GM12878 (cell line): Measurements from ENCODE around the gene SLC2A9. TPM values are rescaled to one million over a fixed set of nuclear protein-coding genes. Genes with fewer than 3 reads are reported as not detected.

Experiments
- ATAC-seq: fragments of 200-7000 bp; cut with Tn5 transposase; 3 replicates; pipeline ENCODE4 v1.9.1; 2020; ENCODE audit warnings: mild to moderate bottlenecking, moderate library complexity
- BruUV-seq: library from RNA; stranded (reverse); fragments of 400-500 nt; replicated peaks from 2 replicates; lab custom pipeline; 2021; lab: Mats Ljungman, UMichigan
- CTCF ChIA-PET: fragments of 300-600 bp; sonication (Branson Sonifier 250); formaldehyde crosslinking; extraction: SDS; loops from one replicate; lab custom pipeline; 2021; ENCODE audit warnings: inconsistent platforms; lab: Yijun Ruan, JAX
- POLR2A ChIA-PET: fragments of 350-600 bp; formaldehyde crosslinking; extraction: SDS; loops from one replicate; lab custom pipeline; 2021; ENCODE audit warnings: inconsistent platforms; lab: Charles Lee
- RAD21 ChIA-PET: fragments of 300-600 bp; sonication (Branson Sonifier 250); formaldehyde crosslinking; loops from one replicate; lab custom pipeline; 2023; ENCODE audit warnings: antibody characterized with exemption; ENCODE audit not compliant: unreplicated experiment; lab: Charles Lee
- SMC1A ChIA-PET: fragments of 300-600 bp; sonication (Branson Sonifier 250); formaldehyde crosslinking; loops from one replicate; lab custom pipeline; 2023; ENCODE audit not compliant: unreplicated experiment, uncharacterized antibody; lab: Charles Lee
- DNase-seq: peaks from one replicate; pipeline ENCODE4 v3.0.0-alpha.2; 2011; ENCODE audit warnings: low read depth, low spot score
- FAIRE-seq: peaks from 3 replicates; lab custom pipeline; 2011; peaks lifted over from hg19 to GRCh38; lab: Jason Lieb, UNC
- H2AFZ ChIP-seq: 2 replicates; pipeline ENCODE4 v1.6.0; 2011; ENCODE audit warnings: low read depth, low read length, control low read depth; ENCODE audit not compliant: control insufficient read depth
- H3K27ac ChIP-seq: 2 replicates; pipeline ENCODE4 v1.5.1; 2011; ENCODE audit warnings: control low read depth; ENCODE audit not compliant: control insufficient read depth, insufficient read depth
- H3K27me3 ChIP-seq, 2 experiments: replicated peaks in 1 of 2; 2 replicates each; pipeline versions ENCODE4 v1.6.0 to v1.6.1; 2011; ENCODE audit warnings: low read length in 1 of 2; ENCODE audit not compliant: control insufficient read depth in 2 of 2, insufficient read depth in 2 of 2
- H3K36me3 ChIP-seq, 2 experiments: 2 replicates each; pipeline ENCODE4 v1.5.1; 2011; ENCODE audit warnings: low read length in 1 of 2; ENCODE audit not compliant: control insufficient read depth in 2 of 2, insufficient read depth in 2 of 2
- H3K4me1 ChIP-seq: 2 replicates; pipeline ENCODE4 v1.6.1; 2011; ENCODE audit warnings: mild to moderate bottlenecking, low read length, moderate library complexity, mixed read lengths; ENCODE audit not compliant: control insufficient read depth, insufficient read depth
- H3K4me2 ChIP-seq: 2 replicates; pipeline ENCODE4 v1.6.0; 2011; ENCODE audit warnings: control low read depth; ENCODE audit not compliant: control insufficient read depth, insufficient read depth
- H3K4me3 ChIP-seq: fragments of 200-600 bp; sonication (generic); 2 replicates; pipeline ENCODE4 v1.5.1; 2016
- H3K79me2 ChIP-seq: 2 replicates; pipeline ENCODE4 v1.6.0; 2011; ENCODE audit warnings: low read length; ENCODE audit not compliant: control insufficient read depth, insufficient read depth
- H3K9ac ChIP-seq: 2 replicates; pipeline ENCODE4 v1.8.0; 2011; ENCODE audit warnings: low read length, control low read depth, mixed read lengths; ENCODE audit not compliant: control insufficient read depth, insufficient read depth
- H3K9me3 ChIP-seq: replicated peaks from 3 replicates; pipeline ENCODE4 v1.5.1; 2011; ENCODE audit warnings: mild to moderate bottlenecking, low read length; ENCODE audit not compliant: control insufficient read depth, insufficient read depth
- H4K20me1 ChIP-seq: 2 replicates; pipeline ENCODE4 v1.6.0; 2011; ENCODE audit not compliant: control insufficient read depth, insufficient read depth
- SIN3A ChIP-seq: IDR thresholded peaks from 2 replicates; pipeline ENCODE4 v1.6.1; 2012; ENCODE audit warnings: low read depth, low read length, improper control_type of control experiment
- SIX5 ChIP-seq: IDR thresholded peaks from 2 replicates; pipeline ENCODE4 v1.6.1; 2011; ENCODE audit warnings: mild to moderate bottlenecking, low read depth, low read length, moderate library complexity; ENCODE audit not compliant: severe bottlenecking
- TBL1XR1 ChIP-seq: IDR thresholded peaks from 2 replicates; pipeline ENCODE4 v1.6.1; 2012; ENCODE audit warnings: low read depth, low read length, improper control_type of control experiment
- ZBTB4 ChIP-seq: fragments of 450-650 bp; formaldehyde crosslinking; IDR thresholded peaks from 2 replicates; pipeline ENCODE4 v1.4.0; 2022; ENCODE audit warnings: mild to moderate bottlenecking, moderate library complexity
- WGBS: methylation state at CpG from one replicate; pipeline ENCODE4 v1.1.6; 2016; ENCODE audit warnings: low lambda C conversion rate; ENCODE audit not compliant: insufficient replicate concordance, insufficient coverage; ENCODE audit errors: missing lambda C conversion rate; 5-methylcytosine and 5-hydroxymethylcytosine counted together
- in situ Hi-C: fragments of 300-500 bp; cut with MboI; formaldehyde crosslinking; loops from 9 replicates; pipeline ENCODE4 v1.14.3; 2018; ENCODE audit warnings: mixed read lengths
- intact Hi-C: fragments of 100-400 bp; cut with micrococcal nuclease; formaldehyde crosslinking; loops from one replicate; pipeline ENCODE4 v1.14.2; 2022; ENCODE audit not compliant: unreplicated experiment
- polyA plus RNA-seq, 11 experiments: library from polyadenylated mRNA; depleted of rRNA in 4 of 11; unstranded in 6 of 11; stranded (reverse) in 5 of 11; fragments of >200 nt; fragmentation: Nextera tagmentation in 4 of 11; fragmentation: Illumina TruSeq in 1 of 11; extraction: Ambion mirVana in 4 of 11; extraction: Trizol in 1 of 11; gene quantifications; 1 replicate in 1 of 11; 2 replicates in 10 of 11; pipeline versions ENCODE4 v1.2.1 to v1.2.3, GENCODE V29; 2011 to 2016; ENCODE audit warnings: inconsistent platforms in 2 of 11, missing spikeins in 2 of 11, low read depth in 1 of 11
- total RNA-seq, 4 experiments: library from RNA; depleted of rRNA in 3 of 4; stranded (reverse); fragments of >200 nt in 3 of 4; fragmentation: Illumina TruSeq in 1 of 4; extraction: Trizol in 1 of 4; gene quantifications; 2 replicates each; pipeline versions ENCODE4 v1.2.1 to v1.2.3, GENCODE V29; 2013 to 2021

SLC2A9 gene
- total and polyA plus RNA-seq, 10 of the 15 experiments (the other 5 are each of a cell fraction or from before 2014, with no cell fraction given): 0.28 to 2.8 (median 1.2) TPM

- Histone ChIP-seq H3K9me3 (no peaks in the 10 kb centered on the region), H3K27me3 (no peaks in the 10 kb centered on the region), H3K79me2 (no peaks in the 10 kb centered on the region), H3K4me2 (no peak overlapping the region), H3K4me3 (no peak overlapping the region), H3K27ac (no peak overlapping the region), H2AFZ (no peak overlapping the region), H4K20me1 (no peaks in the 10 kb centered on the region), H3K36me3 (no peaks in the 10 kb centered on the region), H3K4me1 (no peaks in the 10 kb centered on the region), H3K9ac (no peak overlapping the region)
- RAD21 ChIA-PET: interaction anchor here (1.3 kb wide), 1 partner anchor 83 kb away, joined by 4 read pairs; no protein-coding TSS in a partner anchor
- CTCF ChIA-PET: interaction anchor here (7.9 kb wide), 1 partner anchor 83 kb away, joined by 55 read pairs; no protein-coding TSS in a partner anchor
- POLR2A ChIA-PET: no interaction called here
- in situ Hi-C loops (no loop called here), intact Hi-C loops (no loop called here)
- TF ChIP-seq SIX5: no peak
- no peak for TF ChIP-seq SIN3A
- TF ChIP-seq ZBTB4: no peak
- no peak for TF ChIP-seq TBL1XR1
- DNase-seq (no peak), ATAC-seq (no peak), FAIRE-seq (no peak)
- SMC1A ChIA-PET: interaction anchor here (1.0 kb wide), 1 partner anchor 83 kb away, joined by 4 read pairs; no protein-coding TSS in a partner anchor
- 71% methylated on average over 1 of the region's 1 CpG for WGBS
- BruUV-seq: no TSS peak
Measured at GRCh38 chr4:9931146-9931545, 90.2 kb downstream of the SLC2A9 start.
